GM12878 (cell line): ENCODE data around the gene PCDH1. TPM values are rescaled to one million over a fixed set of nuclear protein-coding genes. Genes with fewer than 3 reads are reported as not detected.

Experiments used
- ATAC-seq: fragments of 200-7000 bp; cut with Tn5 transposase; 3 replicates; pipeline ENCODE4 v1.9.1; 2020; ENCODE audit warnings: mild to moderate bottlenecking, moderate library complexity
- BruUV-seq: library from RNA; stranded (reverse); fragments of 400-500 nt; replicated peaks from 2 replicates; lab custom pipeline; 2021; lab: Mats Ljungman, UMichigan
- CTCF ChIA-PET: fragments of 300-600 bp; sonication (Branson Sonifier 250); formaldehyde crosslinking; extraction: SDS; loops from one replicate; lab custom pipeline; 2021; ENCODE audit warnings: inconsistent platforms; lab: Yijun Ruan, JAX
- POLR2A ChIA-PET: fragments of 350-600 bp; formaldehyde crosslinking; extraction: SDS; loops from one replicate; lab custom pipeline; 2021; ENCODE audit warnings: inconsistent platforms; lab: Charles Lee
- RAD21 ChIA-PET: fragments of 300-600 bp; sonication (Branson Sonifier 250); formaldehyde crosslinking; loops from one replicate; lab custom pipeline; 2023; ENCODE audit warnings: antibody characterized with exemption; ENCODE audit not compliant: unreplicated experiment; lab: Charles Lee
- SMC1A ChIA-PET: fragments of 300-600 bp; sonication (Branson Sonifier 250); formaldehyde crosslinking; loops from one replicate; lab custom pipeline; 2023; ENCODE audit not compliant: unreplicated experiment, uncharacterized antibody; lab: Charles Lee
- DNase-seq: peaks from one replicate; pipeline ENCODE4 v3.0.0-alpha.2; 2011; ENCODE audit warnings: low read depth, low spot score
- FAIRE-seq: peaks from 3 replicates; lab custom pipeline; 2011; peaks lifted over from hg19 to GRCh38; lab: Jason Lieb, UNC
- H2AFZ ChIP-seq: 2 replicates; pipeline ENCODE4 v1.6.0; 2011; ENCODE audit warnings: low read depth, low read length, control low read depth; ENCODE audit not compliant: control insufficient read depth
- H3K27ac ChIP-seq: 2 replicates; pipeline ENCODE4 v1.5.1; 2011; ENCODE audit warnings: control low read depth; ENCODE audit not compliant: control insufficient read depth, insufficient read depth
- H3K27me3 ChIP-seq, 2 experiments: replicated peaks in 1 of 2; 2 replicates each; pipeline versions ENCODE4 v1.6.0 to v1.6.1; 2011; ENCODE audit warnings: low read length in 1 of 2; ENCODE audit not compliant: control insufficient read depth in 2 of 2, insufficient read depth in 2 of 2
- H3K36me3 ChIP-seq, 2 experiments: 2 replicates each; pipeline ENCODE4 v1.5.1; 2011; ENCODE audit warnings: low read length in 1 of 2; ENCODE audit not compliant: control insufficient read depth in 2 of 2, insufficient read depth in 2 of 2
- H3K4me1 ChIP-seq: 2 replicates; pipeline ENCODE4 v1.6.1; 2011; ENCODE audit warnings: mild to moderate bottlenecking, low read length, moderate library complexity, mixed read lengths; ENCODE audit not compliant: control insufficient read depth, insufficient read depth
- H3K4me2 ChIP-seq: 2 replicates; pipeline ENCODE4 v1.6.0; 2011; ENCODE audit warnings: control low read depth; ENCODE audit not compliant: control insufficient read depth, insufficient read depth
- H3K4me3 ChIP-seq: fragments of 200-600 bp; sonication (generic); 2 replicates; pipeline ENCODE4 v1.5.1; 2016
- H3K79me2 ChIP-seq: 2 replicates; pipeline ENCODE4 v1.6.0; 2011; ENCODE audit warnings: low read length; ENCODE audit not compliant: control insufficient read depth, insufficient read depth
- H3K9ac ChIP-seq: 2 replicates; pipeline ENCODE4 v1.8.0; 2011; ENCODE audit warnings: low read length, control low read depth, mixed read lengths; ENCODE audit not compliant: control insufficient read depth, insufficient read depth
- H3K9me3 ChIP-seq: replicated peaks from 3 replicates; pipeline ENCODE4 v1.5.1; 2011; ENCODE audit warnings: mild to moderate bottlenecking, low read length; ENCODE audit not compliant: control insufficient read depth, insufficient read depth
- H4K20me1 ChIP-seq: 2 replicates; pipeline ENCODE4 v1.6.0; 2011; ENCODE audit not compliant: control insufficient read depth, insufficient read depth
- ATF7 ChIP-seq: fragments of 450-650 bp; IDR thresholded peaks from 2 replicates; pipeline ENCODE4 v1.6.1; 2016; ENCODE audit warnings: low read depth, mild to moderate bottlenecking
- FOXM1 ChIP-seq: IDR thresholded peaks from 2 replicates; pipeline ENCODE4 v1.6.1; 2012; ENCODE audit warnings: low read depth, mild to moderate bottlenecking, inconsistent platforms, low read length, moderate library complexity
- HCFC1 ChIP-seq: fragments of 150-350 bp; IDR thresholded peaks from 2 replicates; pipeline ENCODE4 v1.6.1; 2014; ENCODE audit warnings: low read length
- HDGF ChIP-seq: fragments of 450-650 bp; IDR thresholded peaks from 2 replicates; pipeline ENCODE4 v1.6.1; 2016; ENCODE audit warnings: antibody characterized with exemption
- IRF5 ChIP-seq: fragments of 450-650 bp; IDR thresholded peaks from 2 replicates; pipeline ENCODE4 v1.6.1; 2017; ENCODE audit warnings: borderline replicate concordance
- LARP7 ChIP-seq: fragments of 450-650 bp; IDR thresholded peaks from 2 replicates; pipeline ENCODE4 v1.6.1; 2017; ENCODE audit warnings: mild to moderate bottlenecking
- MEF2B ChIP-seq: fragments of 450-650 bp; IDR thresholded peaks from 2 replicates; pipeline ENCODE4 v1.6.1; 2018; ENCODE audit warnings: mild to moderate bottlenecking, moderate library complexity; ENCODE audit not compliant: partially characterized antibody, poor library complexity, severe bottlenecking
- NKRF ChIP-seq: fragments of 450-650 bp; conservative IDR thresholded peaks from 2 replicates; pipeline ENCODE4 v1.6.1; 2017; ENCODE audit warnings: mild to moderate bottlenecking, moderate library complexity
- PAX5 ChIP-seq: IDR thresholded peaks from 2 replicates; pipeline ENCODE4 v1.6.1; 2011; ENCODE audit warnings: low read depth, low read length, borderline replicate concordance
- RBBP5 ChIP-seq: fragments of 200-600 bp; sonication (generic); conservative IDR thresholded peaks from 2 replicates; pipeline ENCODE4 v1.6.1; 2016
- SMARCA5 ChIP-seq: fragments of 450-650 bp; IDR thresholded peaks from 2 replicates; pipeline ENCODE4 v1.6.1; 2017; ENCODE audit warnings: mild to moderate bottlenecking
- YBX1 ChIP-seq: fragments of 450-650 bp; IDR thresholded peaks from 2 replicates; pipeline ENCODE4 v1.6.1; 2016; ENCODE audit warnings: antibody characterized with exemption
- ZNF207 ChIP-seq: fragments of 450-650 bp; IDR thresholded peaks from 2 replicates; pipeline ENCODE4 v1.6.1; 2014; ENCODE audit warnings: antibody characterized with exemption, mild to moderate bottlenecking, borderline replicate concordance
- WGBS: methylation state at CpG from one replicate; pipeline ENCODE4 v1.1.6; 2016; ENCODE audit warnings: low lambda C conversion rate; ENCODE audit not compliant: insufficient replicate concordance, insufficient coverage; ENCODE audit errors: missing lambda C conversion rate; 5-methylcytosine and 5-hydroxymethylcytosine counted together
- in situ Hi-C: fragments of 300-500 bp; cut with MboI; formaldehyde crosslinking; loops from 9 replicates; pipeline ENCODE4 v1.14.3; 2018; ENCODE audit warnings: mixed read lengths
- intact Hi-C: fragments of 100-400 bp; cut with micrococcal nuclease; formaldehyde crosslinking; loops from one replicate; pipeline ENCODE4 v1.14.2; 2022; ENCODE audit not compliant: unreplicated experiment
- polyA plus RNA-seq, 11 experiments: library from polyadenylated mRNA; depleted of rRNA in 4 of 11; unstranded in 6 of 11; stranded (reverse) in 5 of 11; fragments of >200 nt; fragmentation: Nextera tagmentation in 4 of 11; fragmentation: Illumina TruSeq in 1 of 11; extraction: Ambion mirVana in 4 of 11; extraction: Trizol in 1 of 11; gene quantifications; 1 replicate in 1 of 11; 2 replicates in 10 of 11; pipeline versions ENCODE4 v1.2.1 to v1.2.3, GENCODE V29; 2011 to 2016; ENCODE audit warnings: inconsistent platforms in 2 of 11, missing spikeins in 2 of 11, low read depth in 1 of 11
- total RNA-seq, 4 experiments: library from RNA; depleted of rRNA in 3 of 4; stranded (reverse); fragments of >200 nt in 3 of 4; fragmentation: Illumina TruSeq in 1 of 4; extraction: Trizol in 1 of 4; gene quantifications; 2 replicates each; pipeline versions ENCODE4 v1.2.1 to v1.2.3, GENCODE V29; 2013 to 2021

Gene PCDH1
- total and polyA plus RNA-seq, 10 of the 15 experiments (the other 5 are each of a cell fraction or from before 2014, with no cell fraction given): 0.07 to 0.36 (median 0.16) TPM; not detected in 7

DNA sequence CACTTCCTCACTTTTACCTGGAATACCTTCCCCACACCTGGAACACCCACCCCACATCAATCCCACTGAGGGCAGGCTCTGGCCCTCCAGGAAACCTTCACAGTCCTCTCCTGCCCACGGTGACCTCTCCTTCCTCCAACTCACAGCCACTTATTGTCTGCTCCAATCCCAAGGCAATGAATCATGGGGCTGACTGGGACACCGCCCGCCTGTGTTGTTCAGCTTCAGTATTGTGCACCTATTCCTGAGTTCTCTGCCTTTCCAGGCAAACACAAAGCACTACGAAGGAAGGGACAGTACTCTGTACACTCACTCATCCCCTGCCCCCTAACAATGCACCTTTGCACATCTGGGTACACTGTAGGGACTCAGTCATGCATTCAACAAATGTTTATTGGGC is 7.3 kb downstream of the PCDH1 start:
- DNase-seq: no peak
- H3K9me3 ChIP-seq: no peaks in the 10 kb centered on the region
- ChIA-PET RAD21 (no interaction called here), CTCF (no interaction called here), SMC1A (no interaction called here), POLR2A (no interaction called here)
- no TSS peak for BruUV-seq
- H3K27ac ChIP-seq: no peak overlapping the region
- in situ Hi-C loops: no loop called here
- no peak for FAIRE-seq
- ATAC-seq: no peak
- peaks cover 10 to 12% of the 10 kb centered on the region in 2 experiments; a peak in 3 of 4 replicates for H3K27me3 ChIP-seq
- no peaks in the 10 kb centered on the region for H3K79me2 ChIP-seq
- intact Hi-C loops: loop anchor here (10.0 kb wide), 1 partner anchor 274 kb away; no protein-coding TSS in a partner anchor
- 44% methylated on average over 4 of the region's 4 CpGs for WGBS
- no peaks in the 10 kb centered on the region for H3K4me1 ChIP-seq
- no peak overlapping the region for H3K4me2 ChIP-seq
- H3K4me3 ChIP-seq: no peak overlapping the region
- H2AFZ ChIP-seq: no peak overlapping the region
- H3K36me3 ChIP-seq: no peaks in the 10 kb centered on the region
- TF ChIP-seq ZNF207: no peak
- H3K9ac ChIP-seq: no peak overlapping the region
- H4K20me1 ChIP-seq: no peaks in the 10 kb centered on the region

- ATAC-seq (no peak), DNase-seq (no peak), FAIRE-seq (no peak)
- Histone ChIP-seq H3K9me3 (no peaks in the 10 kb centered on the region), H3K4me2 (no peak overlapping the region), H3K27ac (no peak overlapping the region), H3K36me3 (no peaks in the 10 kb centered on the region), H4K20me1 (no peaks in the 10 kb centered on the region), H3K4me3 (no peak overlapping the region), H3K4me1 (no peaks in the 10 kb centered on the region), H3K79me2 (no peaks in the 10 kb centered on the region), H3K9ac (no peak overlapping the region), H2AFZ (no peak overlapping the region), H3K27me3 (peaks cover 7 to 13% of the 10 kb centered on the region in 2 experiments; a peak in 3 of 4 replicates)
- ChIA-PET SMC1A (no interaction called here), CTCF (no interaction called here), POLR2A (no interaction called here), RAD21 (no interaction called here)
- no TSS peak for BruUV-seq
- intact Hi-C loops (loop anchor here (10.0 kb wide), 1 partner anchor 275 kb away; no protein-coding TSS in a partner anchor), in situ Hi-C loops (no loop called here)
- TF ChIP-seq ATF7 (no peak), YBX1 (no peak), IRF5 (no peak), MEF2B (no peak), RBBP5 (no peak), HDGF (no peak), SMARCA5 (no peak), HCFC1 (no peak), PAX5 (no peak), LARP7 (no peak), FOXM1 (no peak), NKRF (no peak)
- WGBS: 16% methylated on average over 5 of the region's 5 CpGs
Observed at GRCh38 chr5:141870228-141870627, 8.0 kb downstream of the PCDH1 start.
